A673 (cell line): ENCODE results near the gene CYP51A1.

Source experiments
- EZH2 ChIP-seq: fragments of 200-600 bp; sonication (generic); IDR thresholded peaks from 2 replicates; pipeline ENCODE4 v1.6.1; 2017; ENCODE audit warnings: borderline replicate concordance, low read depth, mild to moderate bottlenecking, mixed read lengths, antibody characterized with exemption, low read length; ENCODE audit not compliant: poor library complexity, severe bottlenecking
- TF ChIP-seq, protein P1 (sequence below): fragments of 300-800, 200-600 bp; sonication (generic); conservative IDR thresholded peaks from 2 replicates; pipeline ENCODE4 v1.5.1; 2017; ENCODE audit warnings: low read depth, mild to moderate bottlenecking, antibody characterized with exemption, low read length, moderate library complexity, mixed read lengths

DNA sequence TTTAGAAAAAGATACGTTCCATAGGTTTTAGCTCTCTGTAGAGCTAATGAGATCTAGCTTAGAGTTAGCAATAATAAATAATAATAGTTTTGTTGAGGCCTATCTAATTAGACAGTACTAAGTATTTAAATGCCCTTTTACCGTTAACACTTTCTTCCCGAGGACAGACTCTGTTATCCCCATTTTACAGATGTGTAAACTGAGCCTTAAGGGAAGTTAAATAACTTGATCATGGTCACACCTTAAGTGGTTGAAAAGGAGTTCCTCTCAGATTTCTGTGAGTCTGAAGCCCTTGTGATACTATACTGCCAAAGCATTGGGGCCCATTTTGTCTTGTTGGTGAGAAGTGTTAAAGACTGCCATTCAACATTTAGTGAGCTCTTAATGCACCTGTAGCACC lies 61.6 kb downstream of the CYP51A1 start:
- TF ChIP-seq, protein P1, sequence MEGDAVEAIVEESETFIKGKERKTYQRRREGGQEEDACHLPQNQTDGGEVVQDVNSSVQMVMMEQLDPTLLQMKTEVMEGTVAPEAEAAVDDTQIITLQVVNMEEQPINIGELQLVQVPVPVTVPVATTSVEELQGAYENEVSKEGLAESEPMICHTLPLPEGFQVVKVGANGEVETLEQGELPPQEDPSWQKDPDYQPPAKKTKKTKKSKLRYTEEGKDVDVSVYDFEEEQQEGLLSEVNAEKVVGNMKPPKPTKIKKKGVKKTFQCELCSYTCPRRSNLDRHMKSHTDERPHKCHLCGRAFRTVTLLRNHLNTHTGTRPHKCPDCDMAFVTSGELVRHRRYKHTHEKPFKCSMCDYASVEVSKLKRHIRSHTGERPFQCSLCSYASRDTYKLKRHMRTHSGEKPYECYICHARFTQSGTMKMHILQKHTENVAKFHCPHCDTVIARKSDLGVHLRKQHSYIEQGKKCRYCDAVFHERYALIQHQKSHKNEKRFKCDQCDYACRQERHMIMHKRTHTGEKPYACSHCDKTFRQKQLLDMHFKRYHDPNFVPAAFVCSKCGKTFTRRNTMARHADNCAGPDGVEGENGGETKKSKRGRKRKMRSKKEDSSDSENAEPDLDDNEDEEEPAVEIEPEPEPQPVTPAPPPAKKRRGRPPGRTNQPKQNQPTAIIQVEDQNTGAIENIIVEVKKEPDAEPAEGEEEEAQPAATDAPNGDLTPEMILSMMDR: no peak
- TF ChIP-seq EZH2: no peak
